ENCODE measurements around the gene ANKRD63.

Gene ANKRD63

DNA sequence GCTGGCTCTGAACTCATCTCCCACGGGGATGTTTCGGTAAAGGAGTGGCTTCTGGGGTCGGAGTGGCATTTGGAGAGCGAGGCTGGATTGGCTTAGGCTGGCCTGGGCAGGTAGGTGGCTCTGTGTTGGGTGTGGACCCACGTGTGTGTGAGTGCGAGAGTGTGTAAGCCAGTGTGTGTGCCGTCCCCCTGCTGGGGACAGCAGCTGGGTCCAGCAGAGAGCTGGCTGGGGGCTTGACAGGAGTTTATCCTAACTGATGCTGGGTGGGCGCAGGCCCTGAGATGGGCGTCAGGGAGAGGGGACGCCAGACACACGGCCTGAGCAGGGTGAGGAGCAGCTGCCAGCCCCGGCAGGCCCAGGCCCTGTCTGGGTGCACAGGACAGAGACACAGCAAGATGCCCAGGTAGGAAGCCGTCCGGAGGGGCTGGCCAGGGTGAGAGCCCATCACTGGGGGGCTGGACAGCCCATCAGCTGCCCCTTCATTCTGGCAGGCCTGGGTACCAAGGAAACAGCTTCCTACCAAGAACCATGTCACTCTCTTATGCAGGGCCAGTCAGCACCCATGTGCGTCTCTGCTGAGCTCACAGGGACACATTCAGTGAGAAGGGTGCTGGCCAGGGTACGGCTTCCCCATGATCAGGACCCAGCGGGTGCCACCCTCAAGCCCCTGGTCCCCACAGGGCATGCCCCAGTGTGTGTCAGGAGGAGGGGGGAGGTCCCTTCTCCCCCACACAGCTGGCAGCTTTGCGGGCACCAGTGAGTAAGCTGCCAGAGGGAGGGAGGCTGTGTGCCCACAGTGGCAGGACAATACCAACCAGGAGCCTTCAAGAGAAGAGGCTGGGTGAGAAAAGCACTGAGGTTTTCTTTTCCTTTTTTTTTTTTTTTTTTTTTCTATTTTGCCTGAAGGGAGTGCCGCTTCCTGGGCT lies 42.9 kb downstream of the ANKRD63 start:
- H3K27ac ChIP-seq, result peak overlapping the region; percentile 54

DNA sequence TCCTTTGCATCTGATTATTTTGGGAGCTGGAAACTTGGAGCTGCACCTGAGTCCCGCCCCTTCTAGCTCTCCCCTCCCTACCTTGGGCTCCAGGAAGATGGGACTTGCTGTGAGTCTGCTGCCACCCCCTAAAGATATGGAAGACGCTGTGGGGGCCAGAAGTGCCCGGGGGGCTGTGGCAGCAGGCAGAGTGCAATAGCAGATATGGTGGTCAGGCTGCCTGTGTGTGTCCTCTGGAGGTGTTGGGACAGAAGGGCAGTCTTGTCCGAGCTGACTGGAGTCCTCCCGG lies 43.5 kb downstream of the ANKRD63 start:
- H3K27ac ChIP-seq, result peak overlapping the region; percentile 54
- TF ChIP-seq CTCF (conservative IDR thresholded peaks at IDR 0.05), result no peak

More for the DNA sequence above, 42.9 kb downstream of the ANKRD63 start:
- TF ChIP-seq CTCF (conservative IDR thresholded peaks at IDR 0.05), result no peak

DNA sequence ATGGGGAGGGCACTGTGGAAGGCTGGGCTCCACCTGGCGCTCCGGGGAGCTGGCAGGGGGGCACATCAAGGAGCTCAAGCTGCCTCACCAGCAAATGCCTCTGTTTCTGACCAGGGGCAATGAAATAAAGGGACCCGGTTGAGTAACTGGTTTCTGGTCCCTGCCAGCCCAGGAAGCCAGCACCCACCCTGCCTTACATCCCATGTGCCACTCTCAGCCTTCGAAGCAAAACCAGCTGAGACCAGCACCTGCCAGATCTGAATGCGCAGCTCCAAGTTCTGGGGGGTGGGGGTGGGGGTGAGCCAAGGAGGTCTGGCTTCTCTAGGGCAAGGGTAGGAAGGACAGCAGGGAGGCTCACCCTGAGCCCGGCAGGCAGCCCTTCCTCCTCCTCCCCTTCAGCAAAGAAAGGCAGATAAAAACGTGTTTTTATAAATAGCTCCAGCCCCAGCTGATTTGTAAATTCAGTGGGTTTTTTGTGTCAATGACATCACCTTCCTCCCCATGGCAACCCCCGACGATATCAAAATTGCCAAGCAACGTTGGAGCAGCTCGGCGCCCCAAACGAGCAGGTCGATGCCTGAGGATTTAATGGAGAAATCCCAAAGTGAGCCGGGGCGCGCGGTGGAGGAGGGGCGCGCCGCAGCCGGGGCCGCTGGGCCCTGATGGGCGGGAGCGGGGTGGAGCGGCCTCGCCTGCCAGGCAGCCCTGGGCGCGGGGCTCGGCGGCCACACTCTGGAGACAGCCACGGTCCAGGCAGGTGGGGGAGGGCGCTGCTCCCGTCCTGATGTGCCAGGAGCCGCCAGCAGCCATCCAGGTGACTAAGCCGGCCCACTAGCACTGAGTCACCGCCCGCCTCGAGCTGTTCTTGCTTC lies 44.1 kb downstream of the ANKRD63 start, which contains the start of gene PAK6:
TSS of gene PAK6 (plus strand) at position 532 of the 872 bp plus-strand sequence. CDS start 25,723 bp downstream, outside the sequence.
- no peak for TF ChIP-seq CTCF (conservative IDR thresholded peaks at IDR 0.05)
- peak within 1 kb of the TSS; percentile 54 for H3K27ac ChIP-seq

- TF ChIP-seq CTCF (conservative IDR thresholded peaks at IDR 0.05), result no peak
- H3K27ac ChIP-seq, result no peak overlapping the region
Observed at GRCh38 chr15:40235201-40235885, 47.5 kb downstream of the ANKRD63 start.

DNA sequence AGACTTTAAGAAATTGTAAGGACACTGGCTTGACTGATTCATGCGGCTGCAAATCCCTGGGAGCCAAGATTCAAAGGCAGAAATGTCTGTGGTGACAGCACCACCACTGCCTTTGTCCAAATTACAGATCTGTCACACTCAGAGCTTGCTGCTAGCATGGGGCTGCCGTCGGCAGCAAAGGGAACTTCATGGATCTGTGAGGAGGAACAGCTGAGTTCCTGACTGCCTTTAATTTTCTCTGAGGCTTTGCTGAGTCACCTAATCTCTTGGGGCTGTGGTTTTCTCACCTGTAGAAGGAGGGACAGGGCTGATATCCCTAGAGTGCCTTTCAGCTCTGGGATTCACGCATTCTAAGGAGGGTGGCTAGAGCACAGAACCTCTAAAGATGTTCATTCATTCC lies 48.1 kb downstream of the ANKRD63 start:
- no peak overlapping the region for H3K27ac ChIP-seq
- TF ChIP-seq CTCF (conservative IDR thresholded peaks at IDR 0.05), result no peak

DNA sequence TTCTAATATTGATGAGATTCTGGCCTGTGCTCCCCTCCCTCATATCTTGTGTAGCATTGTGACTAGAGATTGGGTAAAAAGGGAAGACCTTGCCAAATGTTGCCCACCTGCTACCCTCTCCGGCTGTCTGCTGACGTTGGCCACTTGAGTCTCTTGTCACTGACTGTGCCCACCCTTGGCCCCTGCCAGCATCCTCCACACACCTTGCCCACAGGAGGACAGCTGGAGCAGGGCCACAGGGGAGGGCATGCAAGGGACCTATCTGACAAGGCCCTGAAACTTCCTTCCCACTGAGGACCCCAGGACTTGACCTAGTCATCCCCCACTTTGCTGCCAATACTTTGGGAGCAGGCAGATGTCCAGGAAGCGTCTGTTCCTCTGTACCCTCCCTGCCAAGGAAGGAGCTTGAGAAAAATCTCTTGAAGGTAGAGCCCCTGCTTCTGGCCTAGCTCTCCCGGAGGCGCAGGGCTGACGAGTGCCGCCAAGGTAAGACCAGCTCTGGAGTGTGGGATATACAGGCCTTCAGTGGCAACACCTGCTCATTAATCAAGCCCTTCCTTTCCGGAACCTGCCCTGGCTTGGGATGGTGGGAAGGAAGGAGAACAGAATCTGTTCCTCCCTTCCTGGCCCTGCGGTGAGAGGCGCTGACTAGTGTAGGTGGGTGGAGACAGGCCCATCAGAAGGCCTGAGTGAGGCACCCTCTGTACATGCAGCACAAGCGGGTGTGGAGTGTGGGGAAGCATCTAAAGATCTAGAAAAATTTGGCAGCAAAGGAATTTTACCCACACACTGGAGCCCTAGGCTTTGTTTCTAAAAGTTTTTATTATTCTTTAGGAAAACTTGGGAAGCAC lies 48.9 kb downstream of the ANKRD63 start:
- no peak overlapping the region for H3K27ac ChIP-seq
- no peak for TF ChIP-seq CTCF (conservative IDR thresholded peaks at IDR 0.05)

All from VCaP (cell line).